ENCODE data around the gene MARK4.

The MARK4 gene

DNA sequence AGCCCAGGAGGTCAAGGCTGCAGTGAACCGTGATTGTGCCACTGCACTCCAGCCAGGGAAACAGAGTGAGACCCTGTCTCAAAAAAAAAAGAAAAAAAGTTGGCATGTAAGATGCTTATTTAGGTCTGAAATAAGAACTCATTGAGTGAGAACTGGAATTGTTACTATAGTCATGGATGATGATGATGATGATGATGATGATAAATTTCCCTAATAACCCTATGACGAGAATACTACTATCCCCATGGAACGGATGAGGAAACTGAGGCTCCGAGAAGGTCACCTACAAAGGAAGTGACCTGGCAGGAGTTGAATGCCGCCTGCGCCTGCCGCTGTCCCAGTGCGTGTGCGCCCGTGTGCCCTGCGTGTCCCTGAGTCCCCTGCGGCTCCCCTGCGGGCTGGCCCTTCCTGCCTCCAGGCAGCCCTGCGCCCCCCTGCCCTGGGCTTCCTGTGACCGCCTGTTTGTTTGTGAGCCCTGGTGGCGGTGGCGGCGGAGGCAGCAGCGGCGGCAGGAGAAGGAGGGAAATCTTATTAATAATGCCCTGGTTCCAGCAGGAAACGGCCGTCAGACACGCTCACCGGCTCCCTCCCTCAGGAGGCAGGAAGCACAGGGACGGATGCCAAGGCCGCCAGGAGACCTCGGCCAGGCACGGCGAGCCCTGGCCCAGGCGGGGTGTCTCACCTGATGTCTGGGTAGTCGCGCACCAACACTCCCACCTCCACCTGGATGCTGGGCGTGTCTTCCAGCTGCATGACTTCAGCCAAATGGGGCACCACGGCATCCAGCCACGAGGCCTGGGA is 35.5 kb upstream of the MARK4 start:
- Histone ChIP-seq H4K20me1 (ENCODE audit: low read depth, low read length) (no peaks in the 10 kb centered on the region), H3K9me2 (replicated peaks; ENCODE audit: insufficient read depth, low read length) (no peaks in the 10 kb centered on the region), H3K79me2 (ENCODE audit: insufficient read depth, low read length) (no peaks in the 10 kb centered on the region), H3K4me2 (ENCODE audit: low read depth, low read length, poor library complexity, severe bottlenecking) (no peak overlapping the region), H3K9ac (ENCODE audit: low read length) (no peak overlapping the region), H3F3A (ENCODE audit: insufficient read depth) (no peaks in the 10 kb centered on the region), H3K27ac (ENCODE audit: low read depth, low read length) (no peak overlapping the region), H3K4me3 (ENCODE audit: insufficient read depth, low read length, poor library complexity, severe bottlenecking) (no peak overlapping the region), H3K27me3 (ENCODE audit: low read length) (no peaks in the 10 kb centered on the region), H3K36me3 (ENCODE audit: low read length) (no peaks in the 10 kb centered on the region), H3K9me3 (ENCODE audit: insufficient read depth, low read length) (no peaks in the 10 kb centered on the region), H2AFZ (ENCODE audit: low read depth, low read length, severe bottlenecking) (no peak overlapping the region)
- TF ChIP-seq, protein P1, sequence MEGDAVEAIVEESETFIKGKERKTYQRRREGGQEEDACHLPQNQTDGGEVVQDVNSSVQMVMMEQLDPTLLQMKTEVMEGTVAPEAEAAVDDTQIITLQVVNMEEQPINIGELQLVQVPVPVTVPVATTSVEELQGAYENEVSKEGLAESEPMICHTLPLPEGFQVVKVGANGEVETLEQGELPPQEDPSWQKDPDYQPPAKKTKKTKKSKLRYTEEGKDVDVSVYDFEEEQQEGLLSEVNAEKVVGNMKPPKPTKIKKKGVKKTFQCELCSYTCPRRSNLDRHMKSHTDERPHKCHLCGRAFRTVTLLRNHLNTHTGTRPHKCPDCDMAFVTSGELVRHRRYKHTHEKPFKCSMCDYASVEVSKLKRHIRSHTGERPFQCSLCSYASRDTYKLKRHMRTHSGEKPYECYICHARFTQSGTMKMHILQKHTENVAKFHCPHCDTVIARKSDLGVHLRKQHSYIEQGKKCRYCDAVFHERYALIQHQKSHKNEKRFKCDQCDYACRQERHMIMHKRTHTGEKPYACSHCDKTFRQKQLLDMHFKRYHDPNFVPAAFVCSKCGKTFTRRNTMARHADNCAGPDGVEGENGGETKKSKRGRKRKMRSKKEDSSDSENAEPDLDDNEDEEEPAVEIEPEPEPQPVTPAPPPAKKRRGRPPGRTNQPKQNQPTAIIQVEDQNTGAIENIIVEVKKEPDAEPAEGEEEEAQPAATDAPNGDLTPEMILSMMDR (IDR thresholded peaks at IDR 0.05; ENCODE audit: insufficient read depth, low read length, poor library complexity, severe bottlenecking): no peak
- no peak for TF ChIP-seq EZH2phosphoT487 (conservative IDR thresholded peaks at IDR 0.05; ENCODE audit: low read length)

- no peaks in the 10 kb centered on the region for H3K36me3 ChIP-seq (ENCODE audit: low read length)
- H3K27me3 ChIP-seq (ENCODE audit: low read length): no peaks in the 10 kb centered on the region
- no peaks in the 10 kb centered on the region for H3F3A ChIP-seq (ENCODE audit: insufficient read depth)
- H3K27ac ChIP-seq (ENCODE audit: low read depth, low read length): no peak overlapping the region
- H4K20me1 ChIP-seq (ENCODE audit: low read depth, low read length): no peaks in the 10 kb centered on the region
- H2AFZ ChIP-seq (ENCODE audit: low read depth, low read length, severe bottlenecking): no peak overlapping the region
- no peaks in the 10 kb centered on the region for H3K79me2 ChIP-seq (ENCODE audit: insufficient read depth, low read length)
- no peaks in the 10 kb centered on the region for H3K9me3 ChIP-seq (ENCODE audit: insufficient read depth, low read length)
- no peak overlapping the region for H3K9ac ChIP-seq (ENCODE audit: low read length)
- no peak overlapping the region for H3K4me2 ChIP-seq (ENCODE audit: low read depth, low read length, poor library complexity, severe bottlenecking)
- no peak for TF ChIP-seq EZH2phosphoT487 (conservative IDR thresholded peaks at IDR 0.05; ENCODE audit: low read length)
- TF ChIP-seq, protein P1 (IDR thresholded peaks at IDR 0.05; ENCODE audit: insufficient read depth, low read length, poor library complexity, severe bottlenecking): no peak
- H3K9me2 ChIP-seq (replicated peaks; ENCODE audit: insufficient read depth, low read length): no peaks in the 10 kb centered on the region
- H3K4me3 ChIP-seq (ENCODE audit: insufficient read depth, low read length, poor library complexity, severe bottlenecking): no peak overlapping the region
Measured at GRCh38 chr19:45216667-45217066, 34.4 kb upstream of the MARK4 start.

GRCh38 chr19:45217193-45217956 is 33.7 kb upstream of the MARK4 start:
- Histone ChIP-seq H3F3A (ENCODE audit: insufficient read depth) (no peaks in the 10 kb centered on the region), H3K9me3 (ENCODE audit: insufficient read depth, low read length) (no peaks in the 10 kb centered on the region), H3K9me2 (replicated peaks; ENCODE audit: insufficient read depth, low read length) (no peaks in the 10 kb centered on the region), H3K79me2 (ENCODE audit: insufficient read depth, low read length) (no peaks in the 10 kb centered on the region), H3K36me3 (ENCODE audit: low read length) (no peaks in the 10 kb centered on the region), H3K9ac (ENCODE audit: low read length) (no peak overlapping the region), H4K20me1 (ENCODE audit: low read depth, low read length) (no peaks in the 10 kb centered on the region), H3K27me3 (ENCODE audit: low read length) (no peaks in the 10 kb centered on the region), H2AFZ (ENCODE audit: low read depth, low read length, severe bottlenecking) (no peak overlapping the region), H3K4me2 (ENCODE audit: low read depth, low read length, poor library complexity, severe bottlenecking) (no peak overlapping the region), H3K27ac (ENCODE audit: low read depth, low read length) (no peak overlapping the region), H3K4me3 (ENCODE audit: insufficient read depth, low read length, poor library complexity, severe bottlenecking) (no peak overlapping the region)
- TF ChIP-seq EZH2phosphoT487 (conservative IDR thresholded peaks at IDR 0.05; ENCODE audit: low read length): no peak
- TF ChIP-seq, protein P1 (IDR thresholded peaks at IDR 0.05; ENCODE audit: insufficient read depth, low read length, poor library complexity, severe bottlenecking): no peak

Data from SU-DHL-6 (cell line).